A549 treated with DMSO at 1 μM for 4 hours (cell line): ENCODE results near the gene KCNG4. TPM values are rescaled to one million over a fixed set of nuclear protein-coding genes. Genes with fewer than 3 reads are reported as not detected.

Experiments used
- total RNA-seq: library from RNA; stranded (reverse); fragments of 200-300 nt; extraction: Qiagen RNA extraction; gene quantifications from 5 replicates; pipeline ENCODE4 v1.2.3, GENCODE V29; 2022; ENCODE audit warnings: low read depth

Gene KCNG4
- total RNA-seq, result not detected in 5 replicates

DNA sequence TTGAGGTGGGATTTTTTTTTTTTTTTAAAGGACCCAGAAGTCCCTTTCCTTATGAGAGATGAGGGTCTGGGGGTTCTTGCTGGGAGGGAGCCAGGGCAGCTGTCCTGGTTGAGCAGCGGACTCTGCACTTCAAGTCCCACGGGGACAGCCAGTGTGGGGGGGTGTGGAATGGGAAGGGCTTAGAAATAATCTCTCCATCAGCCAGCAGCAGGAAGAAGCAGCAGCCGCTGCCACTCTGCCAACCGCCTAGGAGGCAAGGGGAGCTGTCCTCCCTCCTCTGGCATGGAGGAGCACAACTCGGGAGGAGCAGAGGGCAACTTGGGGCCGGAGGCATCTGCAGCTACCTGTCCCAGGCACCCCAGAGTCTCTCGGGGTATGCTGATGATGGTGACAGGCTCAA lies at the start of gene KCNG4:
Gene KCNG4, minus strand, starts transcription at position 104 of the 400 bp plus-strand sequence. CDS start 2,527 bp downstream, outside the sequence.

DNA sequence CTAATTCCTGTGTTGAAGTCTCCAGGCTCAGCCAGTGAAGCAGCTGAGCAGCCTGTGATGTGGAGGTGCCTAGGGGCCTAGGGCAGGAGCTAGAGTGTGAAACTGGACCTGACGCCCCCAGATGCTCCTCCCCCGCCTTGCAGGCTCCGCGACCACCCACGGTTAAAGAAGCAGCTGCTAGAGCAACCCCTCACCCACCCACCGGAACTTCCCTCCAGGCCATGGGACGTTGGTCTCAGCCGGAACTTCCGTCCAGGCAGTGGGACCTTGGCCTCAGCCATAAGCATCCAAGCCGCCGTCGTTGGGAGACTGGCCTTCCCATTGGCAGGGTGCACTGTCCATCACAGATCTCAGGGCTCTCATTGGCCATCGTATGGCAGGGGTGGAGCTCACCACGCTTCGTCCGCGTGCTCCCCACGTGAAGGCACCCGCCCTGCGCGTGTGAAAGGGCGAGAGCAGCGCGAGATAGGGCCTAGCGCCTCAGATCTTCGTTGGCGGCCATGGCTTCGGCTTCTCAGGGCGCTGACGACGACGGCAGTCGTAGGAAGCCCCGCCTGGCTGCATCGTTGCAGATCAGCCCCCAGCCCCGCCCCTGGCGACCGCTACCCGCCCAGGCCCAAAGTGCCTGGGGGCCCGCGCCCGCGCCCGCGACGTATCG lies 49.0 kb downstream of the KCNG4 start, which contains the start of gene ADAD2:
Gene ADAD2, plus strand, starts transcription at position 427 of the 658 bp plus-strand sequence. Its CDS starts 74 bp downstream, at position 501.

DNA sequence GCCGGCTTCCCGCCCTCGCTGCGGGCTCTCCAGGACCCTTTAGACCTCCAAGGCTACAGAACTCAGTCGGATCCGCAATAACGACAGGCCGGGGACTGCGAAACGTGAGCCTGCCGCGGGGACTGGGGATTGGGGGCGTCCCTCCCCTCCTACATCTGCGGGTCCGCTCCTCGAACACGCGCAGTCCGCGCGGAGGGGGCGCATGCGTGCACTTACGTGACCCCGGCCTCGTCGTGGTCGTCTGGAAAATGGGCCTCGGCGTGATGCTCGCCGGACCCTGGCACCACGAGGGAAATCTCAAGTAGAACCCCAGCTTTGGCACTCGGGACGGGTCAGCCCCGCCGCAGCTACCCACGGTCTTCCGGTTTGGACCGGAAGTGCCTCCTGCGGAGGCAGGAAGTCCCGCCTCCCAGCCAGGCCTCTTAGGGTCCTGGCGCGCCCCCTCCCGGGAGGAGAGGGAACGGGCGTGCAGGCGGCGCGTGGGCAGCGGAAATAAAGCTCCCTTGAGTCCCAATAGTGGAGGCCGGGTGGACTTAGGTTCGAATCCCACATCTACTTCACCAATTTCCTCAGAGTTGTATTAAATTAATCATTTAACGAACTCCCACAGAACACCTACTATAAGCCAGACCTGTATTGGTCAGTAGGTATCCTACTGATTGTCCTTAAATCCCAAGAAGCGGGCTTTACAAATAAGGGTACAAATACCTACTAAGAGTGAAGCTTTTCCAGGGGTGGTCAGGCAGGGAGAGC lies 53.0 kb downstream of the KCNG4 start, which contains the start of gene TAF1C:
Gene TAF1C, minus strand, starts transcription at position 373 of the 753 bp plus-strand sequence. CDS start 2,069 bp downstream, outside the sequence.

Other genes starting within 250 kb of the KCNG4 start
- not detected in 5 replicates for gene SLC38A8, start 197.2 kb downstream of the KCNG4 start, total RNA-seq
- gene MBTPS1, start 123.1 kb downstream of the KCNG4 start, total RNA-seq, result 40.5 to 52.4 TPM (median 50.1 TPM) in 5 replicates
- 15.8 to 21.0 TPM (median 18.6 TPM) in 5 replicates for gene HSDL1, start 94.8 kb downstream of the KCNG4 start, total RNA-seq
- gene DNAAF1, start 94.7 kb downstream of the KCNG4 start, total RNA-seq, result 0.26 to 0.45 TPM (median 0.38 TPM) in 5 replicates
- gene TAF1C, start 53.0 kb downstream of the KCNG4 start, total RNA-seq, result 23.1 to 35.1 TPM (median 28.4 TPM) in 5 replicates
- gene ADAD2, start 48.9 kb downstream of the KCNG4 start, total RNA-seq, result not detected in 5 replicates
- gene WFDC1, start 54.9 kb upstream of the KCNG4 start, total RNA-seq, result not detected in 5 replicates
- gene ATP2C2, start 128.5 kb upstream of the KCNG4 start, total RNA-seq, result 0.06 to 0.15 TPM (median 0.14 TPM) in 5 replicates